HG03575 (cell line): ENCODE measurements around the gene CCDC43.
"Not testable (repeated sequence)": the region's sequence is repeated elsewhere in the genome, so short reads cannot be mapped to it uniquely, and the experiment has no call there.

Source experiments
- ATAC-seq: cut with Tn5 transposase; IDR thresholded peaks from one replicate; pipeline ENCODE4 v1.9.1; 2021; ENCODE audit not compliant: unreplicated experiment, insufficient number of reproducible peaks, low FRiP score; ENCODE audit errors: extremely low read depth

CCDC43 gene

GRCh38 chr17:44677136-44677535, 12.4 kb downstream of the CCDC43 start:
- no peak for ATAC-seq

- no peak for ATAC-seq
Observed at GRCh38 chr17:44673893-44674292, 15.7 kb downstream of the CCDC43 start.

- ATAC-seq = no peak
Observed at GRCh38 chr17:44672479-44673093, 17.0 kb downstream of the CCDC43 start.

DNA sequence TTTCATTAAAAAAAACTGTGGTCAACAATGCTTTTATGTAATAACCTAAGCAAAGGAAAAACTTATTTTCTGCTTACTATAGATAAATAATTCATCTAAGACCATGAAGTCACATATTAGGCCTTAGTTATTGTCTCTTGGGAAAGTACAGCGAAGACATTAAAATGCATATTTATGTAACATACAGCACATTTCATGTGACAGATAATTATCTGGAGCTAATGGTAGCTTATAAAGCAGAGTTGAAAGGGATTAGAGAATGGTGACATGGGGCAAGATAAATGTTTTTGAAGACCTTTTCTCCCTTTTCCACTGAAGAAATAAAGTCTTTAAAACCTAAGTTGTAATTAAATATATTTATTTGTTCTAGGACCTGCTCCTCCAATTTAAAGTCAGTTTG, 23.6 kb downstream of the CCDC43 start:
- ATAC-seq = no peak

GRCh38 chr17:44664867-44665266, 24.7 kb downstream of the CCDC43 start:
- no peak for ATAC-seq

DNA sequence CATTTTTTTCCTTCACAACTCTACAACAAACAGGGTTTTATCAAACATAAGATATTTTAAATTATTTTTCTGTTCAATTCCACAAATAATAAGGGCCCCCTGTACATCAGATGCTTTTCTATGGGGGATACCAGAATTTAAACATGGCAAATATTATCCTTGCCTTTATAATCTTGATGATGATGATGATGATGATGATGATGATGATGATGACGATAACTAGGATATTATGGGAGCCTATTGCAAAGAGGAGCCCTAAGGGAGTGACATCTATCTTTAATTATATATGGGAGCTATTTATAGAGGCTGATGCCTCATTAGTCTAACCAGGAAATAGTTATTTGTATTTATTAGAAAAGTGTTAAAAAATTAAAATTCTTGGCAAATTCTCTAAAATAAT, 26.5 kb downstream of the CCDC43 start:
- no peak for ATAC-seq

- no peak for ATAC-seq
Observed at GRCh38 chr17:44661835-44662234, 27.7 kb downstream of the CCDC43 start.

GRCh38 chr17:44655983-44656710, 33.4 kb downstream of the CCDC43 start, which contains the start of gene MEIOC:
MEIOC (plus strand) TSS chr17:44656468; CDS start chr17:44656614, 146 bp downstream.
- ATAC-seq = no peak

- no peak for ATAC-seq
Observed at GRCh38 chr17:44653954-44654353, 35.6 kb downstream of the CCDC43 start.

DNA sequence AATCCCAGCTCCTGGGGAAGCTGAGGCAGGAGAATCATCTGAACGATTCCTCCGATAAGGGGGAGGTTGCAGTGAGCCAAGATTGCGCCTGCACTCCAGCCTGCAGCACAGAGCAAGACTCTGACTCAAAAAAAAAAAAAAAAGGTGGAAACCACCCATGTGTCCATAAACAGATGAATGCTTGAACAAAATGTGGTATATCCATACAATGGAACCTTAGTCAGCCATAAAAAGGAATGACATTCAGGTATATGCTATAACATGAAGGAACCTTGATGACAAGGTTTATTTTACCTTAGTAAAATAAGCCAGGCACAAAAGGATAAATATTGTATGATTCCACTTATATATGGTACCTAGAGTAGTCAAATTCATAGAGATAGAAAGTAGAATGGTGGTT, 36.2 kb downstream of the CCDC43 start:
- ATAC-seq = no peak

DNA sequence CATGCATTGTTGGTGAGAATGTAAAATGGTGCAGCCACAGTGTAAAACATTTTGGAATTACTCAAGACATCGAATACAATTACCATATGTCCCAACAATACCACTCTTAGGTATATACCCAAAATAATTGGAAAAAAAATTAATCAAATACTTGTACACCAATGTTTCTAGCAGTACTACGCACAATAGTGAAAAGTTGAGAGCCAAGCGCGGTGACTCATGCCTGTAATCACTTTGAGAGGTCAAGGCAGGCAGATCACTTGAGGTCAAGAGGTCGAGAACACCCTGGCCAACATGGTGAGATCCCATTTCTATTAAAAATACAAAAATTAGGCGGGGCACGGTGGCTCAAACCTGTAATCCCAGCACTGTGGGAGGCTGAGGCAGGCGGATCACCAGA, 36.8 kb downstream of the CCDC43 start:
- ATAC-seq = no peak

DNA sequence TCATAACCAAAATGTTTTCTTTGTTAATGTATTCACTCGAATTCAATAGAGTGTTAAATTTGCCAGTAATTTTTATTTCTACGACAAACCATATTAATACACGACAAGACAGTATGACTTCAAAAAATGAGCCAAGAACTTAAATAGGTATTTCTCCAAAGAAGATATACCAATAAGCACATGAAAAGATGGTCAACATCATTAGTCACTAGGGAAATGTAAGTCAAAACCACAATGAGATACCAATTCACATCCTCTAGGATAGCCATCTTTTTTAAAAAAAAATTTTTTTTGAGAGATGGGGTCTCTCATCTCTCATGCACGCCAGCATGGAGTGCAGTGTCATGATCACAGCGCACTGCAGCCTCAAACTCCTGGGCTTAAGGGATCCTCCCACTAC, 38.3 kb downstream of the CCDC43 start:
- no peak for ATAC-seq

DNA sequence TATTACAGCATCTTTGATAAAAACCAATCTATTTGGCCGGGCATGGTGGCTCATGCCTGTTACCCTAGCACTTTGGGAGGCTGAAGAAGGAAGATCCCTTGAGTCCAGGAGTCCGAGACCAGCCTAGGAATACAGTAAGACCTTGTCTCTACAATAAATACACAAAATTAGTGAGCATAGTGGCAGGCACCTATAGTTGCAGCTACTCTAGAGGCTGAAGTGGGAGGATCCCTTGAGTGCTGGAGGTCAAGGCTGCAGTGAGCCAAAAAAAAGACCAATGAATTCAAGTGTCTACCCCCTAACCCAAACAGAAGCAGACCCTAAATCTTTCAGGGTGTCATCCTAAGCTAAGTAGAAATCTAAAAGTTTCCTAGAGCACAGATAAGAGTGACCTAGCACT, 40.6 kb downstream of the CCDC43 start:
- ATAC-seq = no peak

DNA sequence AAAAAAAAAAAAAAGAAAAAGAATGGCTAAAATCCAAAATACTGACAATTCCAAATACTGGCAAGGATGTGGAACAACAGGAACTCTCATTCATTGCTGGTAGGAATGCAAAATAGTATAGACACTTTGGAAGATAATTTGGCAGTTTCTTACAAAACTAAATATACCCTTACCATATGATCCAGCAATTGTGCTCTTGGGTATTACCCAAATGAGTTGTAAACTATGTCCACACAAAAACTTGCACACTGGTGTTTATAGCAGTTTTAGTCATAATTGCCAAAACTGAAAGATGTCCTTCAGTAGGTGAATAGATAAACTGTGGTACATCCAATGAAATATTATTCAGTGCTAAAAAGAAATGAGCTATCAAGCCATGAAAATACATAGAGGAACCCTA, 41.8 kb downstream of the CCDC43 start:
- no peak for ATAC-seq

- no peak for ATAC-seq
Observed at GRCh38 chr17:44646280-44646679, 43.3 kb downstream of the CCDC43 start.

DNA sequence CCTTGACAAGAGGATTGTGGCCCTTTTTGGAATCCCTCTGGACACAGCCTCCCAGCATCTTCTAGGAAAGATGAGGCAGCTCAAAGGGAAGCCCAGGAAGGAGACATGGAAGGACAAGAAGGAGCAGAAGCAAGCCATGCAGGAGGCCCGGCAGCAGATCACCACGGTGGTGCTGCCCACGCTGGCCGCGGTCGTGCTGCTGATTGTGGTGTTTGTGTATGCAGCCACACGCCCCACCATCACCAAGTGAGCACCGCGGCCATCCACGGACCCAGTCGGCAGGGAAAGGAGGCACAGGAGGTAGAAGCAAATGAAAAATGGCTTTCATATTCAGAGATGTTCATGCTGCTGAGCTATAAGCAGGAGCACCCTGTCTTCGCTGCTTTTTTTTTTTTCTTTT, 44.2 kb downstream of the CCDC43 start:
- no peak for ATAC-seq

DNA sequence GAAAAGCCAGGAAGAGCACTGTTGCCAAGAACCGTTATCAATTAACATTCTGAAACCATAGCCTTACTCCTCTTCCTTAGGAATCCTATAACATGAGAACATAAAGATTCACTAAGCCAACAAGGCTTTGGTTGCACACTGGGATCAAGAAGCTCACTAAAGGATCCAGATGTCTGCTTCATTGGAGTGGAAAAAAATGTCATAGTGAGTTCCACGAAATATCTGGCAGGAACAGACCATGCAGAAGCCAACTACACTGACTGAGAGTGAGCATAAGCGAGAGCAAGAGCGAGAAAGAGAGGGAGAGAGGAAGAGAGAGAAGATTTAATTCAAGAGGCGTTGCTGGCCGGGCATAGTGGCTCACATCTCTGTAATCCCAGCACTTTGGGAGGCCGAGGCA, 46.7 kb downstream of the CCDC43 start:
- ATAC-seq = no peak

GRCh38 chr17:44637066-44637465, 52.5 kb downstream of the CCDC43 start:
- ATAC-seq = no peak

GRCh38 chr17:44636562-44636961, 53.0 kb downstream of the CCDC43 start:
- no peak for ATAC-seq

- ATAC-seq = not testable (repeated sequence)
Observed at GRCh38 chr17:44634401-44634800, 55.2 kb downstream of the CCDC43 start.

- ATAC-seq = no peak
Observed at GRCh38 chr17:44633998-44634397, 55.6 kb downstream of the CCDC43 start.
